ENCODE data around the gene PET100.

Gene PET100

DNA sequence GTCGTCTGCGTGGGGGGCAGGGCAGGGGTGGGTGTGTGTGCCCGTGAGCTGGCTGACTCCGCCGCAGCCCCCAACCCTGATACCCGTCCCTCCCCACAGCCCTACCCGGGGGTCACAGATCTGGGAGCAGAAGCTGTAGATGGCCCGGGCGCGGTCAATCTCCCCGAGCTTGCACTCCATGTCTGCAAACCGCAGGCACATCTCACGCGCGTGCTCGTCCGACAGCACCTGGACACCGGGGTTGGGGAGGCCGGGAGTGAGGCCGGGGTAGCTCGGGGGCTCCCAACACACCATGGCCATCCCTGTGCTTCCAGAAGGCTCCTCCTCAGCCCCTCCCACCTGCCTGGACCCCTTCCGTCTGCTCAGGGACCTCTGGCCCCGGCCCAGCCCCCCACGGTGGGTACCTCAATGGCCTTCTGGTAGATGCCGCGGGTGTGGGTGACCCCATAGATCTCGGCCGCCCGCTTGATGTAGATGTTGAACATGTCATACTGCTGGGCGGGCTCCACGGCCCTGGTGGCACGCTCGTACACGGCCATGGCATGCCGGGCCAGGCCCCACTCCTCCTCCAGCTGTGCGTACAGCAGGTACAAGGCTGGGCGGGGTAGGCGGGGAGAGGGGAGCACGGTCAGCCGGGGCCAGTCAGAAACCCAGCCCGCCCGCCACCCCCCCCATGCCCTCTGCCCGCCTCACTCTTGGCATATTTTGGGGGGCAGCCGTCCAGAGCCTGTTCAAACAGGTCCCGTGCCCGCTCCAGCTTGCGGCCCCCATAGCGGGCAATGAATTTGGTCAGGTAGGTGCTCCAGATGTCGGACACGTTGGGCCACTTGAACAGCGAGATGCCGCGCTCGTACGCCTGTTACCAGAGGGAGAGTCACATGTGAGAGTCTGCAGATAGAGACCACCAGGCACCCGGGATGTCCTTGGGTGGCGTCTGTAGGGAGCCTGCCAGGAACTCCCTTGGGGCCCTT is 8.9 kb upstream of the PET100 start:
- H3K27ac Mint-ChIP-seq, result no peak overlapping the region
- H3K4me3 Mint-ChIP-seq, result no peak overlapping the region
- no peaks in the 10 kb centered on the region for H3K4me1 Mint-ChIP-seq (ENCODE audit: low read depth)
- no peaks in the 10 kb centered on the region for H3K27me3 Mint-ChIP-seq
- no peaks in the 10 kb centered on the region for H3K9me3 Mint-ChIP-seq
- H3K36me3 Mint-ChIP-seq (ENCODE audit: low read depth), result peaks cover 30% of the 10 kb centered on the region

DNA sequence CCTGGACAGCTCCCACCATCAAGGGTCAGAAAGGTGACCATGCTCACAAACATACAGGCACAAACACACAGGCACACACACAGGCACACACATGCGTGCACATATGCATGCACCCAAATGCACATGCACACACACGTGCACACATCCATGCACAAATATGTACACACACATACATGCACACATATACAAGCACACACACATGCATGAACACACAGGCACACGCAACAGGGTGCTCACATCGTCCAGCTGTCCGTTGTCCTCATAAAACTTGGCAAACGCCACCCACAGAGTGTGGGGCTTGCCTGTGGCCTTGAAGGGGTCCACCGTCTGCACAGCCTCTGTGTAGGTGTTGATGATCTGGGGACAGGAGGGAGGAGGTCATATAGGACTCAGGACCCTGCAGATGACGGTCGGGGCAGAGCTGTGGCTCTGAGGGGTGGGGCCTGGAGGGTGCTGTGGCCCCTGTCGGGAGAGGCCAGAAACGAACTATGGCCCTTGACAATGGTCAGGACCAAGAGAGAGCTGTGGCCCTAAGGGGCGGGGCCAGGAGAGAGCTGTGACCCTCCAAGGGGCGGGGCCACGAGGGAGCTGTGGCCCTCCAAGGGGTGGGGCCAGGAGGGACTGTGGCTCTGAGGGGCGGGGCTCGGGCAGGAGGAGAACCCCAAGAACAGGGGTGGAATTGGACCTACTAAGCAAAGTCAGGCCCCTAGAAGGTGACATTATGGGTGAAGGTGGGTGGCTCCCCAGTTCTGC is 6.5 kb upstream of the PET100 start:
- no peak overlapping the region for H3K27ac Mint-ChIP-seq
- H3K36me3 Mint-ChIP-seq (ENCODE audit: low read depth), result peaks cover 30% of the 10 kb centered on the region
- H3K4me1 Mint-ChIP-seq (ENCODE audit: low read depth), result peaks cover 7% of the 10 kb centered on the region
- H3K4me3 Mint-ChIP-seq, result no peak overlapping the region
- no peaks in the 10 kb centered on the region for H3K9me3 Mint-ChIP-seq
- H3K27me3 Mint-ChIP-seq, result no peaks in the 10 kb centered on the region

DNA sequence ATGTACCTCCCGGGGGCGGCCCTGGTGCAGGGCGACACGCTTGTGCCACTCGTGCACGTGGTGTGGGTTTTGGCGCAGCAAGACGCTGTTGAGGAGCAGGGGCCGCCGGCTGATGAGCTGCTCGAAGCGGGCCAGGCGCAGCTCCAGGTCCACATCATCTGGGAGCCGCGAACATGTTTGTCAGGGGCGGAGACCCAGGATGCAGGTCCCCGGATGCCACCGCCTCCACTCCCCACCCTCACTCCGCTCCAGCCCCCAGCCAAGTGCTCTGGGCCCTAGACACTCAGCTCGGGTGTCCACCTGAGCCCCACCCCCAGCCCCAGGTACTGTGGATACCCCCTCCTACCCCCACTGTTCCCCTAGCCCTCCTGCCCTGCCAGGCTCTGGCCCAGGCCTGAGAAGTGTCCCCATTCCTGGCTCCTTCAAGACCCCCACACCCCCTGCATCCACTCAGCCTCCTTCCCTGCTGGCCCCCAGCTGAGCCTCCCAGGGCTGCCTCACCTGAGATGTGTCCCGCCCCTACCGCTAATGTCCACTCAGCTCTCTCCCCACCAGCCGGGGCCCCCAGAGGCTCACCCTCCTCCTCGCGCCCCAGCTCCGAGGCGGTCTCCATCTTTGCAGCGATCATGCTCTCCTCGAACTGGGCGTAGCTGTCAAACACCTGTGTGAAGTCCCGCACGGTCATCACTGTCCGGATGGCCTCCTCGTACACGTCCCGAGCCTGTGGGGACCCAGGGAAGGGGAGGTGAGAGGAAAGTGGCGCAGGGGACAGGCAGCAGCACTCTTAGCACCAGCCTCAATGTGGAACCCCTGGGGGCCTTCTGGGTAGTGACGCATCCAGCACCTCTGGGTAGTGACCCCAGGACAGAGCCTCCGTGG is 5.6 kb upstream of the PET100 start:
- H3K27ac Mint-ChIP-seq, result no peak overlapping the region

GRCh38 chr19:7624810-7625209 is 4.8 kb upstream of the PET100 start:
- Mint-ChIP-seq H3K27me3 (no peaks in the 10 kb centered on the region), H3K4me3 (no peak overlapping the region), H3K36me3 (ENCODE audit: low read depth) (peaks cover 31% of the 10 kb centered on the region), H3K4me1 (ENCODE audit: low read depth) (peaks cover 24% of the 10 kb centered on the region), H3K9me3 (no peaks in the 10 kb centered on the region), H3K27ac (no peak overlapping the region)

More for the DNA sequence above, 5.6 kb upstream of the PET100 start:
- Mint-ChIP-seq H3K36me3 (ENCODE audit: low read depth) (peaks cover 22% of the 10 kb centered on the region), H3K4me1 (ENCODE audit: low read depth) (peaks cover 15% of the 10 kb centered on the region), H3K4me3 (no peak overlapping the region), H3K27me3 (no peaks in the 10 kb centered on the region), H3K9me3 (no peaks in the 10 kb centered on the region)

- Mint-ChIP-seq H3K4me1 (ENCODE audit: low read depth) (peaks cover 34% of the 10 kb centered on the region), H3K27ac (no peak overlapping the region), H3K36me3 (ENCODE audit: low read depth) (peaks cover 31% of the 10 kb centered on the region), H3K27me3 (no peaks in the 10 kb centered on the region), H3K9me3 (no peaks in the 10 kb centered on the region), H3K4me3 (no peak overlapping the region)
Measured at GRCh38 chr19:7625763-7626372, 3.7 kb upstream of the PET100 start.

GRCh38 chr19:7627166-7627565 is 2.4 kb upstream of the PET100 start:
- Mint-ChIP-seq H3K4me1 (ENCODE audit: low read depth) (peaks cover 36% of the 10 kb centered on the region), H3K4me3 (no peak overlapping the region), H3K36me3 (ENCODE audit: low read depth) (peaks cover 21% of the 10 kb centered on the region), H3K9me3 (no peaks in the 10 kb centered on the region), H3K27ac (no peak overlapping the region), H3K27me3 (no peaks in the 10 kb centered on the region)

DNA sequence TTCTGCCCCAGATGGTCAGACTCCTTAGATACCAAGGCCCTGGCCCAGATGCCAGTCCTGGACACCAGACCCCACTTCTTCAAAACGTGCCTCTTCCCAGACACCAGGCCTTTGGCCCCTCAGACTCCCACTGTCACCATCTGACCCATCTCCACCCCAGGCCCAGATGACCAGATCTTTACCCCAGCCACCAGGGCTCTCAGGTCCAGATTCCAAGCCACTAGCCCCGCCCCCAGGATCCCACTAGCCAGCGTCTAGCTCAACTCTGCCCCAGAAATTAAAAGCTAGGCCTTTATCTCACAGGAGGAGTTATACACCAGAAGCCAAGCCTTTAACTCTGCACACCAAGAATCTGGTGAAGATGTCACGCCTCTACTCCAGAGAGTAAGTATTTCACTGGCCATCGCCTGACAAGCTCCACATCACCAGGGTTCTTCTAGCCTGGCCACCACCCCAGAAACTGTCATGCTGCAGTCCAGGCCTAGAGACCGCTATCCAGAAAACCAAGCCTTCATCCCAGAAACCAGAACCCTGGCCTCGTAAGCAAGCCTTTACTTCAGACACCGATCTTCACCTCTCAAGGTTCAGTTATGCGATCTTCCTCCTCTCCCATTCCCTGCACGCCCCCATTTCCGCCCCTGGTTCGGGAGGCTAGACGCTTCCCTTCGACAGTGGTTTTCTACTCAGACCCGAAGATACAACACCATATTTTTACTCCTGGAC is 843 bp upstream of the PET100 start:
- peaks cover 36% of the 10 kb centered on the region for H3K4me1 Mint-ChIP-seq (ENCODE audit: low read depth)
- H3K27me3 Mint-ChIP-seq, result no peaks in the 10 kb centered on the region
- H3K36me3 Mint-ChIP-seq (ENCODE audit: low read depth), result peaks cover 13% of the 10 kb centered on the region
- peak overlapping the region; percentile 99 for H3K27ac Mint-ChIP-seq
- no peaks in the 10 kb centered on the region for H3K9me3 Mint-ChIP-seq
- peak overlapping the region; percentile 98 for H3K4me3 Mint-ChIP-seq

- Mint-ChIP-seq H3K36me3 (ENCODE audit: low read depth) (peaks cover 9% of the 10 kb centered on the region), H3K9me3 (no peaks in the 10 kb centered on the region), H3K27me3 (no peaks in the 10 kb centered on the region), H3K27ac (no peak overlapping the region), H3K4me1 (ENCODE audit: low read depth) (peaks cover 48% of the 10 kb centered on the region), H3K4me3 (no peak overlapping the region)
Measured at GRCh38 chr19:7631577-7631976, 2.0 kb downstream of the PET100 start.

DNA sequence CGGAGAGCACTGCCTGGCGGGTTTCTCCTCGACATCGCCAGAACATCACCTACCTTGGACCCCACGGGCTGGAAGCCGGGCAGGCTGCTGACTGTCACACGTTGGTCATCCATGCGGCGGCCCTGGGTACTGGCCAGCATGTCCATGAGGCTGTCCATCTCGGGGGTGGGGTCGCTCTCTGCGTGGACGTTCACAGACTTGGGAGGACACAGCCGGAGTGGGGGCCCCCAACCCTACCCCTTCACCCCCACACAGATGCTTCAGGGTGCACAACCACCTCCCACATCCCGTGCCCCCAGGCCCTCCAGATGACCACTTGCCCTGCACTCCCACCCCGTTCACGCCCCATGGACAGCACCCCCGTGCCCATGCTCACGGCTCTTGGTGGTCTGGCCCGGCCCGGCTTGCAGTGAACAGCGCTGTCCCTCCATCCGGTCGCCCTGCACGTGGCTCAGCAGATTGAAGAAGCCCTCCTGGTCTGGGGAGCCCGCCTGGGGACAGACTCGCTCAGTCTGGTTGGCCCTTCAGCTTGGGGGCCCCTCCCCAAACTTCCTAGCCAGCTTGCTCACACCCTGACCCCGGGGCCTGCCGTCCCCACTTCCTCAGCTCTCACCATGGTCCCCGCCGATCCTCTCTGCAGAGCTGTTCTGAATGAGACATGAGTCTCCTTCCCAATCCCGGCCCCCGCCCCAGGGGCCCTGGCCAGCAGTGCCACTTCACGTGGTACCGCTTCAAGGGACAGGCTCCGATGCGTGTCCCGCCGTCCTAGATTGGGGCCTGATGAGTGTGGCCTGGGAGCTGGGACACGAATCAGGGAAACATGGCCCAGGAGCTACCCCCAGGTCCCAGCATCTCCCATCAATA is 3.0 kb downstream of the PET100 start:
- H3K4me1 Mint-ChIP-seq (ENCODE audit: low read depth), result peaks cover 50% of the 10 kb centered on the region
- no peak overlapping the region for H3K4me3 Mint-ChIP-seq
- H3K36me3 Mint-ChIP-seq (ENCODE audit: low read depth), result peaks cover 9% of the 10 kb centered on the region
- H3K27ac Mint-ChIP-seq, result no peak overlapping the region
- no peaks in the 10 kb centered on the region for H3K9me3 Mint-ChIP-seq
- H3K27me3 Mint-ChIP-seq, result no peaks in the 10 kb centered on the region

DNA sequence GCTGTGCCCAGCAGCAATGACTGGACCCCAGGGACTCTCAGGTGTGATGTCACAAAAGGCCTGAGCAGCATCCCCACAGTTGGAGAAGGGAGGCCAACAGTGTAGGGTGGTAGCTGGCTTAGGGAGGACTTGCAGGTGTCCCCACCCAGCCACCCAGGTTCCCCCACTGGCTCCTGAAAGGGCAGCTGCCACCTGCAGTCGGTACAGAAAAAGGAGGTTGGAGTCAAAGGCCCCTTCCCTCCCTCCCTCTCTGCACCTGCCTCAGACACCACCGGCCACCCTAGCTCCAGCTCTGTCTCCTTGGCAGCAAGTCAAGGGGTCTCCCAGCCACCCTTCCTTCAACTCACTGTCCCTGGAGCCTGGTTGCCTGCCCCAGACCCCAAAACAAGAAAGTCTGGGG is 4.1 kb downstream of the PET100 start, which contains the start of gene PCP2:
Gene PCP2, minus strand, starts transcription at position 22 of the 400 bp plus-strand sequence. CDS start 262 bp downstream, outside the sequence.
- Mint-ChIP-seq H3K27ac (no peak within 1 kb of the TSS), H3K9me3 (no peaks in the 10 kb centered on the region), H3K27me3 (no peaks in the 10 kb centered on the region), H3K4me3 (no peak within 1 kb of the TSS), H3K4me1 (ENCODE audit: low read depth) (peaks cover 45% of the 10 kb centered on the region), H3K36me3 (ENCODE audit: low read depth) (peaks cover 9% of the 10 kb centered on the region)

DNA sequence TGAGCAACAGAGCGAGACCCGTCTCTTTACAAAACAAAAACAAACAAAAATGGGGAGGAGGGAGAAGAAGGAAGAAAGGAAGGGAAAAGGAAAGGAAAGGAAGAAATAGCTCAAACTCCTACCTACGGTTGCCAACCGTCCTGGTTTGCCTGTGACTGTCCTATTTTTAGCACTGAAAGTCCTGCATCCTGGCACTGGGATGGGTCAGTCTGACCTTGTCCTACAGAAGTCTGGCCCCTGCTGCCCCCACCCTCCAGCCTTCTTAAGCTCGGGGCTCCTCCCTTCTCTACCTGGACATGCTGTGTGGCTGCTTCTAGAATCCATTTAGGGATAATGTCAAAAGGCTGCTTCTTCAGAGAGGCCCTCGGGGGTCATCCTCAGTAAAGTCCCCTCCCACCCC is 6.1 kb downstream of the PET100 start:
- no peaks in the 10 kb centered on the region for H3K9me3 Mint-ChIP-seq
- H3K4me3 Mint-ChIP-seq, result peak overlapping the region; percentile 82
- no peaks in the 10 kb centered on the region for H3K27me3 Mint-ChIP-seq
- H3K36me3 Mint-ChIP-seq (ENCODE audit: low read depth), result peaks cover 11% of the 10 kb centered on the region
- no peak overlapping the region for H3K27ac Mint-ChIP-seq
- peaks cover 32% of the 10 kb centered on the region for H3K4me1 Mint-ChIP-seq (ENCODE audit: low read depth)

DNA sequence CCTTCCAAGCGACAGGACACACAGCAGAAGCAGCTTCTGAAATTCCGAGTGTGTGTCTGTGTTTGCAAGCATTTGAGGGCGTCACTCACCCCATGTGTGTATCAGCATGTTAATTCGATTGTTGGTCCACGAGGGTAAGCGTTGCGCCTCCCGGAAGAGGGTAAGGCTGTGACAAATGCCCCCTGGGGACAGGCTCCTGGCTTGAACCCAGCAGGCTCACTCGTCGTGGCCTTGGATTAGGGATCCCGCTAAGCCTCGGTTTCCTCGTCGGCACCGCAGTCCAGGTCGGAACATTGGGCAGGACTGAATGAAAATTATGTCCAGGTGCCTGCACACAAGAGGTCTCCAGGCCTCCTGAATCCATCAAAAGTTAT is 6.7 kb downstream of the PET100 start:
- Mint-ChIP-seq H3K27me3 (no peaks in the 10 kb centered on the region), H3K4me1 (ENCODE audit: low read depth) (peaks cover 28% of the 10 kb centered on the region), H3K4me3 (peak overlapping the region; percentile 82), H3K36me3 (ENCODE audit: low read depth) (peaks cover 11% of the 10 kb centered on the region), H3K27ac (peak overlapping the region; percentile 72), H3K9me3 (no peaks in the 10 kb centered on the region)
